ENCODE data around the gene GARNL3. TPM values are rescaled to one million over a fixed set of nuclear protein-coding genes. Genes with fewer than 3 reads are reported as not detected.

The GARNL3 gene
- total RNA-seq, 6 experiments from 2014 or later: 4.4 to 9.7 (median 6.1) TPM

- peak in 1 of 4 donors; percentile 44 for ATAC-seq
- WGBS (ENCODE audit: insufficient coverage, low coverage, low lambda C conversion rate, missing lambda C conversion rate): 45% methylated on average over 3 of the region's 4 CpGs
Measured at GRCh38 chr9:127389381-127390247, 125.0 kb downstream of the GARNL3 start.

GRCh38 chr9:127390248-127390545, 125.6 kb downstream of the GARNL3 start:
- no peak overlapping the region for H3K27ac ChIP-seq
- no peak overlapping the region for H3K4me3 ChIP-seq
- no peaks in the 10 kb centered on the region for H3K9me3 ChIP-seq
- TF ChIP-seq POLR2A (IDR thresholded peaks at IDR 0.05) (no peak), CTCF (IDR thresholded peaks at IDR 0.05) (no peak)
- intact Hi-C loops (cut with DNase I): loop anchor here in 1 of 2 donors (5.0 kb wide), 1 partner anchor 48 kb away; no protein-coding TSS in a partner anchor
- 59% methylated on average over 2 of the region's 2 CpGs for WGBS (ENCODE audit: insufficient coverage, low coverage, low lambda C conversion rate, missing lambda C conversion rate)
- no peaks in the 10 kb centered on the region for H3K27me3 ChIP-seq
- peaks cover 0 to 6% (median 0%) of the 10 kb centered on the region in 4 donors for H3K4me1 ChIP-seq
- ATAC-seq: no peak
- no peaks in the 10 kb centered on the region for H3K36me3 ChIP-seq
- no peak for DNase-seq

More at GRCh38 chr9:127389381-127390247, 125.0 kb downstream of the GARNL3 start:
- no peak for TF ChIP-seq CTCF (IDR thresholded peaks at IDR 0.05)
- Histone ChIP-seq H3K9me3 (no peaks in the 10 kb centered on the region), H3K27me3 (no peaks in the 10 kb centered on the region), H3K27ac (no peak overlapping the region), H3K4me1 (peaks cover 0 to 6% (median 0%) of the 10 kb centered on the region in 4 donors), H3K36me3 (no peaks in the 10 kb centered on the region), H3K4me3 (no peak overlapping the region)
- intact Hi-C loops (cut with DNase I): loop anchor here in 1 of 2 donors (5.0 kb wide), 1 partner anchor 47 kb away; no protein-coding TSS in a partner anchor
- no peak for DNase-seq

- intact Hi-C loops (cut with DNase I): loop anchor here in 1 of 2 donors (5.0 kb wide), 1 partner anchor 48 kb away; no protein-coding TSS in a partner anchor
- no peaks in the 10 kb centered on the region for H3K27me3 ChIP-seq
- peaks cover 0 to 6% (median 0%) of the 10 kb centered on the region in 4 donors for H3K4me1 ChIP-seq
- TF ChIP-seq CTCF (IDR thresholded peaks at IDR 0.05) (no peak), POLR2A (IDR thresholded peaks at IDR 0.05) (no peak)
- no peaks in the 10 kb centered on the region for H3K36me3 ChIP-seq
- no peak for DNase-seq
- H3K4me3 ChIP-seq: no peak overlapping the region
- peak in 1 of 4 donors; percentile 12 for ATAC-seq
- no peaks in the 10 kb centered on the region for H3K9me3 ChIP-seq
- 62% methylated on average over 4 of the region's 5 CpGs for WGBS (ENCODE audit: insufficient coverage, low coverage, low lambda C conversion rate, missing lambda C conversion rate)
- H3K27ac ChIP-seq: no peak overlapping the region
Measured at GRCh38 chr9:127390563-127390962, 126.0 kb downstream of the GARNL3 start.

- Histone ChIP-seq H3K4me3 (no peak overlapping the region), H3K36me3 (no peaks in the 10 kb centered on the region), H3K9me3 (no peaks in the 10 kb centered on the region), H3K27ac (no peak overlapping the region), H3K27me3 (no peaks in the 10 kb centered on the region), H3K4me1 (peaks cover 0 to 11% (median 0%) of the 10 kb centered on the region in 4 donors)
- no peak for ATAC-seq
- TF ChIP-seq POLR2A (IDR thresholded peaks at IDR 0.05): no peak
- TF ChIP-seq CTCF (IDR thresholded peaks at IDR 0.05): no peak
- intact Hi-C loops (cut with DNase I): loop anchor here in 1 of 2 donors (5.0 kb wide), 1 partner anchor 50 kb away; no protein-coding TSS in a partner anchor
- WGBS (ENCODE audit: insufficient coverage, low coverage, low lambda C conversion rate, missing lambda C conversion rate): 98% methylated on average over 5 of the region's 5 CpGs
- DNase-seq: no peak
Measured at GRCh38 chr9:127392166-127392565, 127.6 kb downstream of the GARNL3 start.

Data from right lobe of liver (tissue), 6 donors.